HUES64 (cell line): ENCODE measurements around the gene CFAP299.

Experiments used
- H3K27ac ChIP-seq: 2 replicates; pipeline ENCODE4 v1.7.0; 2013; ENCODE audit warnings: low read depth, low read length, inconsistent platforms
- H3K27me3 ChIP-seq: 2 replicates; pipeline ENCODE4 v1.6.1; 2013; ENCODE audit warnings: mild to moderate bottlenecking, low read length; ENCODE audit not compliant: insufficient read depth
- H3K36me3 ChIP-seq: 2 replicates; pipeline ENCODE4 v1.6.1; 2013; ENCODE audit warnings: mild to moderate bottlenecking, low read length; ENCODE audit not compliant: insufficient read depth
- H3K4me1 ChIP-seq: 2 replicates; pipeline ENCODE4 v1.6.1; 2013; ENCODE audit warnings: mild to moderate bottlenecking, low read length, moderate library complexity; ENCODE audit not compliant: insufficient read depth
- H3K4me3 ChIP-seq: 2 replicates; pipeline ENCODE4 v1.5.1; 2013; ENCODE audit warnings: mild to moderate bottlenecking, low read length, moderate library complexity
- H3K9ac ChIP-seq: 2 replicates; pipeline ENCODE4 v1.6.1; 2013; ENCODE audit warnings: mild to moderate bottlenecking, low read depth, low read length
- H3K9me3 ChIP-seq: 2 replicates; pipeline ENCODE4 v1.6.1; 2013; ENCODE audit warnings: low read depth, low read length; ENCODE audit not compliant: insufficient read depth
- WGBS: fragments of 150-250, 120-280 bp; methylation state at CpG from one replicate; pipeline ENCODE4 v1.1.7; 2013; ENCODE audit warnings: missing lambda C conversion rate; 5-methylcytosine and 5-hydroxymethylcytosine counted together

Gene CFAP299

DNA sequence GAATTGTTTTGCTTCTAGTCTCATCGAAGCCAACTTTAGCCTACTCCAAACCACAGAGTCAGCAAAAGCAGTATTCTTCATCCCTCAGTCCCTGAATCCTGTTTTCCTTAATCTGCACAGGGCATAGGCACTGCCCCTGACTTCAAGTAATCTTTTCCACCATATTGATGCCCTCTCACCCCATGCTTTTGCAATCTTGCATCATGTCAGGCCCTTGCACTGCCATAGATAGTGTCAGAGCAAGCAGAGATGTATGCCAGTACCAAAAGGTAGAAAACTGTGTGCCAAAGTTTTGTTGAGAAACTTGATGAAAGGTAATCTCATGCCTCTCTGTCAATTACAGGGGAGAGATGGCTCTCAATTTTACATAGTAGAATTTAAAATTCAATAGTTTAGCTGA, 131.1 kb downstream of the CFAP299 start:
- 97% methylated on average over 1 of the region's 1 CpG for WGBS

DNA sequence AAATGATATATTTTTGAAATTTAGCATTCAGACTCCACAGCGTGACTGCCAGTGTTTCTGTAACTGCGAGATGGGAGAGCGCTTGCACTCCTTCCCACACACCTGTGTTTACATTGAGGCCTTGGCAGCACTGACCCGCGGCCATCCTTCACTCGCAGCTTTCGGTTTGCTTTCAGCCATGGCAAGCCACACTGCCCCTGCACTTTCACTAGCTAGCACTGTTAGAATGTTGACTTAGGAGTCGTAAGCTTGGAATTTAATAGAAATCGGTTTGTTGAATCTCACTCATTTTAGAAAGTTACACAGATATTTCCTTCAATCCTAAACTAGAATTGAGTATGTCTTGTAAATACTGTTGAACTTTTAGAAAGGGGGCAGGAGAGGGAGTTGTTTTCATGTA, 136.2 kb downstream of the CFAP299 start:
- Histone ChIP-seq H3K27me3 (no peaks in the 10 kb centered on the region), H3K36me3 (no peaks in the 10 kb centered on the region), H3K9ac (no peak overlapping the region), H3K27ac (peak overlapping the region; percentile 53; the same call in 1 of the 2 replicates), H3K4me1 (peaks cover 31% of the 10 kb centered on the region), H3K4me3 (peak overlapping the region; percentile 6; the same call in 1 of the 2 replicates), H3K9me3 (no peaks in the 10 kb centered on the region)
- WGBS = 18% methylated on average over 8 of the region's 9 CpGs

More for the DNA sequence above, 131.1 kb downstream of the CFAP299 start:
- Histone ChIP-seq H3K4me1 (peaks cover 45% of the 10 kb centered on the region), H3K9me3 (no peaks in the 10 kb centered on the region), H3K4me3 (no peak overlapping the region), H3K27ac (no peak overlapping the region), H3K27me3 (no peaks in the 10 kb centered on the region), H3K9ac (no peak overlapping the region), H3K36me3 (no peaks in the 10 kb centered on the region)

DNA sequence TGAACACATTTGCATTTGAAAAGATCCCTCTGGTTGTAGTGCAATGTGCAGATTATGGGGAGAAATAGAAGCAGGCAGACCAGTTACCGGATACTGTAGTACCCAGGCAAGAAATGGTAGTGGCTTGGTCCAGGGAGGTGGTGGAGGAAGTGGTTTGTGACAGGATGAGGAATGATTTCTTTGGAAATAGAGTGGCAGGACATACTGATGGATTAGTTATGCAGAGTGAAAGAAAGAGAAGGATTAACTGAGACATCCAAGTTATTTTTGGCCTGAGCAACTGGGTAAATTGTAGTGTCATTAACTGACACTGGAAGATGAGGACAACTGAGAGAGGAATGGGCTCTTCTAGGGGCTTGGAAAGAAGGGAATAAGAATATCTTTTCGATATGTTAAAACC, 139.7 kb downstream of the CFAP299 start:
- Histone ChIP-seq H3K27me3 (no peaks in the 10 kb centered on the region), H3K9me3 (no peaks in the 10 kb centered on the region), H3K27ac (no peak overlapping the region), H3K4me1 (peaks cover 18% of the 10 kb centered on the region), H3K36me3 (no peaks in the 10 kb centered on the region), H3K4me3 (no peak overlapping the region), H3K9ac (no peak overlapping the region)
- WGBS = 92% methylated on average over 2 of the region's 2 CpGs

DNA sequence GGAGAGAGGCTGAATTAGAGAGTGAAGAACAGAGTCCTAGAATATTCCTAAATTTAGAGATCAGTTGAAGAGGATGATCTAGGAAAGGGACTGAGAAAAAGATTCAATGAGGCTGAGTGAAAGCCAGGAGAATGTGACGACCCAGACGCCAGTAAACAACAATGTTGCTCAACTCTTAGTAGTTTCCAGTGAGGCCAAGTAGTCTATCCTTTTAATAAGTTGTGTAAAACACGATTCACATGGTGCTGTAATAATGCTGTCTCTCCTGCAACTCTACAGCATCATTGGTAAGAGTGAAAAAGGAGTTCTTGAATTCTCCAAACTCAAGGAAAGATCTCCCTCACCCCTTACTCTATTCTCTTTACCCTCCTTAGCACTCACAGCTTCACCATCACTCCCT, 140.3 kb downstream of the CFAP299 start:
- Histone ChIP-seq H3K4me1 (peaks cover 13% of the 10 kb centered on the region), H3K36me3 (no peaks in the 10 kb centered on the region), H3K27ac (no peak overlapping the region), H3K27me3 (no peaks in the 10 kb centered on the region), H3K9ac (no peak overlapping the region), H3K4me3 (no peak overlapping the region), H3K9me3 (no peaks in the 10 kb centered on the region)
- 95% methylated on average over 3 of the region's 3 CpGs for WGBS

DNA sequence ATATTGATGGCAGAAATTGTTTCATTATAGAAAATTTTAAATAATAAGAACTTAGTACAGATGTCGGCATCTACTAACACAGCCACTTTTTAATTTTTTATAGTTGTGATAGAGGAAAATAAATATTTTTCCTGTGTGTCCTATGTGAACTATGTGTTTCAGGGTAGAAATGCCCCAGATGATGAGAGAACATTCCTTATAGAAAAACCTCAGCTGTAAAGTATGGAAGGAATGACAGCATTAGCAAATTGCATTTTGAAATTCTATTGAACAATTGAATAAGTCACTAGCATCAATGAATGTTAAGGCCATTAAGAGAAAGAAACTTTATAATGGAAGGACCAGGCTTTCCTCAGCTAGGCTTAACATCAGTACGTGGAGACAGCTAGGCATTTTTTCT, 149.2 kb downstream of the CFAP299 start:
- Histone ChIP-seq H3K4me3 (no peak overlapping the region), H3K9me3 (no peaks in the 10 kb centered on the region), H3K9ac (no peak overlapping the region), H3K27ac (no peak overlapping the region), H3K27me3 (no peaks in the 10 kb centered on the region), H3K36me3 (no peaks in the 10 kb centered on the region), H3K4me1 (peaks cover 8% of the 10 kb centered on the region)
- WGBS = 88% methylated on average over 1 of the region's 2 CpGs

DNA sequence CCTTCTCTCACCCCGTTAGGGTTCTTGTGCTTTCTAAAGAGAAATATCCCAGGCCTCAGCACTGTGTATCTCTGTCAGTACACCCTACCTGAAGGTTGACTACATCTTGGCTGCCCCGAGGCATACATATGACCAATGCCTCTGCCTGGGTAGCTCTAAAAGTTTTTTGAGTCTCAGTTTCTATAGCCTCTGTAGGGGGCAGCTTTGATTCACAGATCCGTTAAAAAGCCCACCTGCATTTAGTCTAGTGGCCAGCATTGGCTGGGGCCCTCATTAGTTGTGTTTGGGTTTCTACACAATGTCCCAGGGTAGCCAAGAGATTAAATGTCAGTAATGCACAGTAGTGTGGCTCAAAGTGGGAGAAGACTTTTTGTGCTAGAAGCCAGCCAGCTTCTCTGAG, 151.1 kb downstream of the CFAP299 start:
- peaks cover 8% of the 10 kb centered on the region for H3K4me1 ChIP-seq
- no peaks in the 10 kb centered on the region for H3K9me3 ChIP-seq
- 55% methylated on average over 3 of the region's 3 CpGs for WGBS
- H3K9ac ChIP-seq = no peak overlapping the region
- no peak overlapping the region for H3K27ac ChIP-seq
- H3K4me3 ChIP-seq = no peak overlapping the region
- no peaks in the 10 kb centered on the region for H3K36me3 ChIP-seq
- H3K27me3 ChIP-seq = no peaks in the 10 kb centered on the region

DNA sequence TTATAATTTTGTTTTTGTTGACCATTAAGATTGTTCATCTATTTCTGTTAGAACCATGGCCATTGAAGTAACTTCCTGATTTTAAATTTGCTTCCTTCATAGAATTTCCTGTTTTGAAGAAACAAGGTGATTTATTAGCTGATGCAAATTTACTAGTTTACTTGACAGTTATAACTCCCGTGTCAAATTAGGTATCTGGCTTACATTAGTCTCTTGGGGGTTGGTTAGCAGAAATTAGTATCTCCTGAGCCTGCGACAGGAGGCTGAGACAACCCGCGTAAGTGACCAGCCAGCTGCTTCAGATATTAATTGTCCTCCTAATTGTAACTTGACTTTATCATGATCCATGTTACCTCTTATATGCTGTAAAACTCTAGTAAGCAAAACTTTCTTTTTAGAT, 154.3 kb downstream of the CFAP299 start:
- 97% methylated on average over 4 of the region's 4 CpGs for WGBS
- Histone ChIP-seq H3K4me3 (no peak overlapping the region), H3K4me1 (peaks cover 8% of the 10 kb centered on the region), H3K9ac (no peak overlapping the region), H3K27me3 (no peaks in the 10 kb centered on the region), H3K36me3 (no peaks in the 10 kb centered on the region), H3K9me3 (no peaks in the 10 kb centered on the region), H3K27ac (no peak overlapping the region)

DNA sequence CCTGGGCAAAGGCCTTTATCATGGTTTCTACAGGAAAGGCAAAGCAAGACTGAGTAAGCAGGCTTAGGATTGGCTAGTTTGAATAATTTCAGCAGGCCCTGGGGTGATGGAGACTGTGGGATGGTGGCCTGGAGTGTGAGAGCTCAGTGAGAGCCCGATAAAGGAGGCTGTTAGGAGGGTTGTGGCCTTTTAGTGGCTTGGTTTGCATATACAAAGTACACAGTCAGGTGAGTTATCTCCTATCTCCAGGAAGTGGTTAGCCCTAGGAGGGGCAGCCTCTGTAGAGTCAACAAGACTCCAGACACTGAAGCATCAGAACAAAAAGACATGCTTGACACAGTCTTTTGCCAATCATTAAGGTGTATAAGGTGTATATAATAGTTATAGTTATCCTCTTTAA, 157.2 kb downstream of the CFAP299 start:
- Histone ChIP-seq H3K27me3 (no peaks in the 10 kb centered on the region), H3K4me1 (no peaks in the 10 kb centered on the region), H3K27ac (no peak overlapping the region), H3K36me3 (no peaks in the 10 kb centered on the region), H3K9ac (no peak overlapping the region), H3K4me3 (no peak overlapping the region), H3K9me3 (peaks cover 19% of the 10 kb centered on the region)
- WGBS = 89% methylated on average over 1 of the region's 1 CpG

DNA sequence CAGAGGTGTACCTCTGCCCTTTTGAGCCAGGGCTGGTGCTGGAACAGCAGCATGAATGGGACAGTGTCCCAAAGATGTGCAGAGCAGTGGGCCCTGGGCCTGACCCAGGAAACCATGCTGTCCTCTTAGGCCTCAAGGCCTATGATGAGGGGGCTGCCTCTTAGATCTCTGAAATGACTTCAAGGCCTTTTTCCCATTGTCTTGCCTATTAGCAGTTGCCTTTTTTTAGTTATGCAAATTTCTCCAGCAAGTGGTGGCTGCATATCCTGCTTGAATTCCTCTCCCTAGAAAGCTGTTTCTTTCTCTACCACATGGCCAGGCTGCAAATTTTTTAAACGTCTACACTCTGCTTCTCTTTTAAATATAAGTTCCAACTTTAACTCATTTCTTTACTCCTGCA, 160.3 kb downstream of the CFAP299 start:
- Histone ChIP-seq H3K36me3 (no peaks in the 10 kb centered on the region), H3K27ac (peak overlapping the region; percentile 81; the same call in 1 of the 2 replicates), H3K9me3 (peaks cover 24% of the 10 kb centered on the region), H3K27me3 (no peaks in the 10 kb centered on the region), H3K9ac (no peak overlapping the region), H3K4me3 (no peak overlapping the region), H3K4me1 (no peaks in the 10 kb centered on the region)
- WGBS = 45% methylated on average over 1 of the region's 1 CpG

DNA sequence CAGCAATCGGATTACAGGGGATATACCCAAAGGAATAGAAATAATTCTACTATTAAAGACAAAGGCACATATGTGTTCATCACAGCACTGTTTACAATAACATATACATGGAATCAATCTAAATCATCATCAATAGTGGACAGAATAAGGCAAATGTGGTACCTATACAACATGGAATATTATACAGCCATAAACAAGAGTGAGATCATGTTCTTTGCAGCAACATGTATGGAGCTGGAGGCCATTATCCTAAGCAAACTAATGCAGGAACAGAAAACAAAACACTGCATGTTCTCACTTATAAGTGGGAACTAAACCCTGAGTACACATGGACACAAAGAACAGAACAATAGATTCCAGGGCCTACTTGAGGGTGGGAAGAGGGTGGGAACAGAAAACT, 163.2 kb downstream of the CFAP299 start:
- H3K27me3 ChIP-seq = no peaks in the 10 kb centered on the region
- no peak overlapping the region for H3K4me3 ChIP-seq
- H3K36me3 ChIP-seq = no peaks in the 10 kb centered on the region
- no peak overlapping the region for H3K27ac ChIP-seq
- H3K9ac ChIP-seq = no peak overlapping the region
- no peaks in the 10 kb centered on the region for H3K4me1 ChIP-seq
- 100% methylated on average over 1 of the region's 1 CpG for WGBS
- peaks cover 24% of the 10 kb centered on the region for H3K9me3 ChIP-seq

DNA sequence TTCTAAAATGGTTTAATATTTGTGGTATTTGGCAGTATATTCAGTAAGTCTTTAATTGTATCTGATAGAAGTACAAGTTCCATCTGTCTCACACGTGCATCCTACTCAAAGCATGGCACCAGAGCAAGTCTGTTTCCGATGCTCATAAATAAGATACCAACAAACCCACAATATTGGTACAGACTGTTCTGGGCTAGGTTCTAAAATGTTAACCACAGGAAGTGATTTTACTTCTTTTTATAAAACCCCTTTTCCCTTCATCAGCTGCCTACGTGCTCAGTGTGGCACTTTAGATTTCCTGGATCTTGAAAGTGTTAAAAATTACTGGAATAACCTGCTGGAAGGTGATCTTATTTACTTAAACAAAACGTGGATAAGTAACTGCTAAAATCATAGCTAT, 165.1 kb downstream of the CFAP299 start:
- no peaks in the 10 kb centered on the region for H3K4me1 ChIP-seq
- peaks cover 24% of the 10 kb centered on the region for H3K9me3 ChIP-seq
- no peak overlapping the region for H3K4me3 ChIP-seq
- H3K9ac ChIP-seq = no peak overlapping the region
- no peak overlapping the region for H3K27ac ChIP-seq
- 94% methylated on average over 4 of the region's 4 CpGs for WGBS
- H3K36me3 ChIP-seq = no peaks in the 10 kb centered on the region
- H3K27me3 ChIP-seq = no peaks in the 10 kb centered on the region

DNA sequence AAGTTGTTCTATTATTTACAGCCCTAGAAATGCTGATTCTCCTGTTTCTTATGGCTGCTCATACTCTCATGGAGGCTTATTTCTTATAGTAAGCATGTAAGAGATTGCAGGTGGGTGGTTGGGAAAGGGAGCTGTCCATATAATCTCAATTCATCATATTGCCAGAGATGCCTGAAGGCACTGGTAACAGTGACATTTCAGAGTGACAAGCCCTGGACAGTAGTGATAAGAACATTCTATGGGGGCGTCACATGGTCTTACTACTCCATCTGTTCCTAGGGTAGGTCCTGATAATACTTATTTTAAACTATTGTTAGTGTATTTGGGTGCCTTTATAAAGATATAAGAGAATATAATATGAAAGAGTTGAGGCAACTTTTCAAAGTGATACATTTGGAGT, 171.5 kb downstream of the CFAP299 start:
- WGBS = 100% methylated on average over 1 of the region's 1 CpG

More for the DNA sequence above, 171.5 kb downstream of the CFAP299 start:
- H3K36me3 ChIP-seq = no peaks in the 10 kb centered on the region
- H3K9me3 ChIP-seq = no peaks in the 10 kb centered on the region
- no peak overlapping the region for H3K9ac ChIP-seq
- H3K4me3 ChIP-seq = no peak overlapping the region
- H3K4me1 ChIP-seq = no peaks in the 10 kb centered on the region
- no peaks in the 10 kb centered on the region for H3K27me3 ChIP-seq
- no peak overlapping the region for H3K27ac ChIP-seq
